Lower lobe of right lung (tissue), 2 donors: ENCODE measurements around the gene SMIM15. TPM values are rescaled to one million over a fixed set of nuclear protein-coding genes. Genes with fewer than 3 reads are reported as not detected.
A peak's percentile ranks its signal among the peaks of the same experiment; 100 is the strongest.

Source experiments
- ATAC-seq, 2 donors: fragments of 200-7000 bp; cut with Tn5 transposase; one replicate each; pipeline ENCODE4 v1.9.1; 2020 to 2022; ENCODE audit warnings: mild to moderate bottlenecking in 2 of 2, moderate library complexity in 2 of 2
- DNase-seq: peaks from one replicate; pipeline ENCODE4 v3.0.0-alpha.2; 2020
- H3K27ac ChIP-seq: fragments of 200-600 bp; one replicate; pipeline ENCODE4 v1.8.0; 2022
- H3K27me3 ChIP-seq: fragments of 200-600 bp; one replicate; pipeline ENCODE4 v1.8.0; 2022; ENCODE audit warnings: low read depth
- H3K36me3 ChIP-seq: fragments of 200-600 bp; one replicate; pipeline ENCODE4 v1.8.0; 2022; ENCODE audit warnings: mild to moderate bottlenecking
- H3K4me1 ChIP-seq: fragments of 200-600 bp; one replicate; pipeline ENCODE4 v1.8.0; 2022
- H3K4me3 ChIP-seq: fragments of 200-600 bp; one replicate; pipeline ENCODE4 v1.8.0; 2022; ENCODE audit warnings: mild to moderate bottlenecking
- H3K9me3 ChIP-seq: fragments of 200-600 bp; one replicate; pipeline ENCODE4 v1.8.0; 2022
- CTCF ChIP-seq: fragments of 200-600 bp; IDR thresholded peaks from one replicate; pipeline ENCODE4 v1.8.0; 2022; ENCODE audit warnings: antibody characterized with exemption, mild to moderate bottlenecking
- intact Hi-C: fragments of 100-400 bp; cut with DNase I; formaldehyde crosslinking; loops from one replicate; pipeline ENCODE4 v1.11.0; 2022
- total RNA-seq: library from RNA; stranded (reverse); fragmentation: NEBNext Ultra II Directional; extraction: Animal tissue kit (Norgen Biotek cat#: 25700); gene quantifications from one replicate; pipeline ENCODE4 v1.2.1, GENCODE V29; 2021
- donor health status: DM: no; HTN: yes; CAD: no; lungs with severe emphysema.

Gene SMIM15
- total RNA-seq, 1 donor from 2014 or later: 55.9 TPM

GRCh38 chr5:61168951-61169350, 6.7 kb upstream of the SMIM15 start:
- Histone ChIP-seq H3K27ac (no peak overlapping the region), H3K9me3 (no peaks in the 10 kb centered on the region), H3K27me3 (no peaks in the 10 kb centered on the region), H3K36me3 (no peaks in the 10 kb centered on the region), H3K4me3 (no peak overlapping the region), H3K4me1 (peaks cover under 1% of the 10 kb centered on the region)
- TF ChIP-seq CTCF: no peak
- ATAC-seq: no peak
- DNase-seq: no peak
- intact Hi-C loops: no loop called here

DNA sequence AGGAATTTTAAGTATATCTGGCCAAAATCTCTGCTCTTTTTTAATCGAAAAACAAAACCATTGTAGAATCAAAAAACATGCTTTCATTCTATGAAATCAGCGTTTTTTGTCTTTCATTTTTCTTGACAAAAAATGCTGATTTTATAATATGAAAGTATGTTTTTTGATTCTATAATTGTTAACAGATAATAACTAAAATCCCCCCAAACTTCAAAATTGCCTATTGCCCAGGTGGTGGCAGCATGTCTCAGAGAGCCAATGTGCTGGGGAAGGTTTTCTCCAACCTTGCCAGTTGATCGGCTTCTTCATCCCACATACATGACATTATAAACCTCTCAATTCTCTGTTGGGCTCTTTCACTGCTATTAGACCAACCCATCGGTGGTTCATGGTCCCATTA, 5.1 kb upstream of the SMIM15 start:
- no peak overlapping the region for H3K4me3 ChIP-seq
- peaks cover 10% of the 10 kb centered on the region for H3K4me1 ChIP-seq
- intact Hi-C loops: no loop called here
- no peaks in the 10 kb centered on the region for H3K9me3 ChIP-seq
- no peak for ATAC-seq
- no peak for DNase-seq
- TF ChIP-seq CTCF: peak; percentile 33
- no peaks in the 10 kb centered on the region for H3K36me3 ChIP-seq
- no peak overlapping the region for H3K27ac ChIP-seq
- H3K27me3 ChIP-seq: no peaks in the 10 kb centered on the region

DNA sequence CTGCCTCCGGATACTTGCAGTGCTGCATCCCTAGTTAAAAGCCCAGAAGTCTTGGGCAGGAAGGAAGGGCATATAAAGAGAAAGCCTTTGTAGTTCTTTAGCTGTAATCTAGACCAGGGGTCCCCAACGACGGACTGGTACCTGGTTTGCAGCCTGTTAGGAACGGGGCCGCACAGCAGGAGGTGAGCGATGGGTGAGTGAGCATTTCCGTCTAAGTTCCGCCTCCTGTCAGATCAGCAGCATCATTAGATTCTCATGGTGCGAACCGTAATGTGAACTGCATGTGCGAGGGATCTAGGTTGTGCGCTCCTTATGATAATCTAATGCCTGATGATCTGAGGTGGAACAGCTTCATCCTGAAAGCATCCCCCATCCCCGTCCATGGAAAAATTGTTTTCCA, 1.6 kb upstream of the SMIM15 start:
- Histone ChIP-seq H3K36me3 (peaks cover 18% of the 10 kb centered on the region), H3K27me3 (no peaks in the 10 kb centered on the region), H3K27ac (no peak overlapping the region), H3K9me3 (no peaks in the 10 kb centered on the region), H3K4me3 (peak overlapping the region; percentile 74), H3K4me1 (peaks cover 26% of the 10 kb centered on the region)
- intact Hi-C loops: no loop called here
- no peak for TF ChIP-seq CTCF
- no peak for DNase-seq
- ATAC-seq: no peak

GRCh38 chr5:61162832-61163567, 732 bp upstream of the SMIM15 start:
- H3K4me1 ChIP-seq: peaks cover 26% of the 10 kb centered on the region
- peak; percentile 33 to 43 for ATAC-seq
- H3K27me3 ChIP-seq: no peaks in the 10 kb centered on the region
- H3K4me3 ChIP-seq: peak overlapping the region; percentile 74
- TF ChIP-seq CTCF: no peak
- H3K27ac ChIP-seq: peak overlapping the region; percentile 92
- H3K36me3 ChIP-seq: peaks cover 22% of the 10 kb centered on the region
- DNase-seq: no peak
- no peaks in the 10 kb centered on the region for H3K9me3 ChIP-seq
- intact Hi-C loops: no loop called here

- no peak overlapping the region for H3K4me3 ChIP-seq
- H3K27me3 ChIP-seq: no peaks in the 10 kb centered on the region
- no peak for DNase-seq
- no peak for ATAC-seq
- H3K9me3 ChIP-seq: no peaks in the 10 kb centered on the region
- TF ChIP-seq CTCF: no peak
- intact Hi-C loops: no loop called here
- peaks cover 26% of the 10 kb centered on the region for H3K4me1 ChIP-seq
- no peak overlapping the region for H3K27ac ChIP-seq
- peaks cover 22% of the 10 kb centered on the region for H3K36me3 ChIP-seq
These were observed 1.8 kb downstream of the SMIM15 start for GRCh38 chr5:61160497-61160896.
